ENCODE results near the gene ANKRD61. TPM values are rescaled to one million over a fixed set of nuclear protein-coding genes. Genes with fewer than 3 reads are reported as not detected.

ANKRD61 gene
- polyA plus RNA-seq, 3 donors = not detected

- Histone ChIP-seq H3K9me3 (replicated peaks in 1 of 2; ENCODE audit: control insufficient read depth in 1 of 2, insufficient read depth in 1 of 2, low read length in 2 of 2) (no peaks in the 10 kb centered on the region), H3K36me3 (replicated peaks in 1 of 2; ENCODE audit: control insufficient read depth in 1 of 2, insufficient read depth in 2 of 2, low read length in 2 of 2) (peaks cover 50 to 77% of the 10 kb centered on the region in 2 donors), H3K9ac (ENCODE audit: insufficient read depth, low read length, poor library complexity, severe bottlenecking) (no peak overlapping the region), H3K4me1 (ENCODE audit: control insufficient read depth in 1 of 2, insufficient read depth in 2 of 2, low read length in 2 of 2) (no peaks in the 10 kb centered on the region), H3K4me3 (replicated peaks in 1 of 3; ENCODE audit: low read depth in 2 of 3, low read length in 3 of 3) (no peak overlapping the region), H3K27ac (ENCODE audit: low read depth in 1 of 2, low read length in 2 of 2) (peak overlapping the region in 1 of 2 donors; percentile 59), H3K27me3 (ENCODE audit: control insufficient read depth in 2 of 2, insufficient read depth in 2 of 2, low read length in 2 of 2) (no peaks in the 10 kb centered on the region), H3K4me2 (replicated peaks; ENCODE audit: extremely low read depth, low read length, poor library complexity, severe bottlenecking) (no peak overlapping the region), H4K20me1 (ENCODE audit: insufficient read depth, low read length) (no peaks in the 10 kb centered on the region), H3K79me2 (ENCODE audit: insufficient read depth, low read length) (peaks cover 29% of the 10 kb centered on the region), H2AFZ (ENCODE audit: insufficient read depth, low read depth, low read length, poor library complexity, severe bottlenecking) (no peak overlapping the region)
- Mint-ChIP-seq H3K4me1 (peaks cover 4% of the 10 kb centered on the region), H3K9me3 (peaks cover 0 to 2% (median 0%) of the 10 kb centered on the region in 7 donors), H3K36me3 (peaks cover 59 to 74% of the 10 kb centered on the region in 2 donors), H3K27ac (peak overlapping the region in 4 of 7 donors; percentile 31 to 72 (median 56)), H3K4me3 (no peak overlapping the region), H3K27me3 (ENCODE audit: low read depth in 3 of 3) (no peaks in the 10 kb centered on the region)
- no peak for TF ChIP-seq CTCF (IDR thresholded peaks at IDR 0.05)
- intact Hi-C loops (cut with micrococcal nuclease) = no loop called here
- 96% methylated on average over 4 of the region's 8 CpGs for WGBS (ENCODE audit: insufficient coverage)
- DNase-seq = no peak
Observed at GRCh38 chr7:6015917-6016652, 15.1 kb upstream of the ANKRD61 start.

GRCh38 chr7:6016653-6016966 lies 14.6 kb upstream of the ANKRD61 start:
- Histone ChIP-seq H3K27ac (ENCODE audit: low read depth in 1 of 2, low read length in 2 of 2) (no peak overlapping the region), H3K27me3 (ENCODE audit: control insufficient read depth in 2 of 2, insufficient read depth in 2 of 2, low read length in 2 of 2) (no peaks in the 10 kb centered on the region), H2AFZ (ENCODE audit: insufficient read depth, low read depth, low read length, poor library complexity, severe bottlenecking) (no peak overlapping the region), H3K4me3 (replicated peaks in 1 of 3; ENCODE audit: low read depth in 2 of 3, low read length in 3 of 3) (no peak overlapping the region), H3K79me2 (ENCODE audit: insufficient read depth, low read length) (peaks cover 29% of the 10 kb centered on the region), H4K20me1 (ENCODE audit: insufficient read depth, low read length) (no peaks in the 10 kb centered on the region), H3K4me2 (replicated peaks; ENCODE audit: extremely low read depth, low read length, poor library complexity, severe bottlenecking) (no peak overlapping the region), H3K4me1 (ENCODE audit: control insufficient read depth in 1 of 2, insufficient read depth in 2 of 2, low read length in 2 of 2) (no peaks in the 10 kb centered on the region), H3K9me3 (replicated peaks in 1 of 2; ENCODE audit: control insufficient read depth in 1 of 2, insufficient read depth in 1 of 2, low read length in 2 of 2) (no peaks in the 10 kb centered on the region), H3K9ac (ENCODE audit: insufficient read depth, low read length, poor library complexity, severe bottlenecking) (no peak overlapping the region), H3K36me3 (replicated peaks in 1 of 2; ENCODE audit: control insufficient read depth in 1 of 2, insufficient read depth in 2 of 2, low read length in 2 of 2) (peaks cover 53 to 80% of the 10 kb centered on the region in 2 donors)
- TF ChIP-seq CTCF (IDR thresholded peaks at IDR 0.05) = no peak
- Mint-ChIP-seq H3K4me1 (peaks cover 4% of the 10 kb centered on the region), H3K36me3 (peaks cover 64 to 76% of the 10 kb centered on the region in 2 donors), H3K9me3 (peaks cover 0 to 2% (median 0%) of the 10 kb centered on the region in 7 donors), H3K27ac (peak overlapping the region in 3 of 7 donors; percentile 31 to 72 (median 68)), H3K27me3 (ENCODE audit: low read depth in 3 of 3) (no peaks in the 10 kb centered on the region), H3K4me3 (no peak overlapping the region)
- intact Hi-C loops (cut with micrococcal nuclease) = no loop called here
- DNase-seq = no peak
- WGBS (ENCODE audit: insufficient coverage) = 97% methylated on average over 7 of the region's 8 CpGs
